ENCODE measurements around the gene RASGEF1B. TPM values are rescaled to one million over a fixed set of nuclear protein-coding genes. Genes with fewer than 3 reads are reported as not detected.

The RASGEF1B gene
- total and polyA plus RNA-seq, 4 experiments from 2014 or later, result 2.2 to 9.4 (median 6.6) TPM

DNA sequence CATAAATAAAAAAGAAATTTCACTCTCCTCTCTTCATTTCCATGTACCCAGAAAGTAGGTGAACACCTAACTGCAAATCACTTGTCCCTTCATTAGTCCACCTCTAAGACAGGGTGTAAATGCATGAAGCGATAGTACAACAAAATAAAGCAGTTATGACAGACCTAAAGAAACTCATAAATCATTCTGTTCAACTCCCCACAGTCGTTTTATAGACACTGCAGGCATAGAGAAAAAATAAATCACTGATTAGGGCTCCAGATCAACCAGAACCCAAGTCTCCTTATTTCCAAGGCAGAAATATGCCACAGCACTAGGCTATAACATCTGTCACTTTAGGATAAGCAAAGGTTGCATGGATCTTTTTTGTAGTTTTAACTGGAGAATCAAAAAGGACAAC, 3.0 kb downstream of the RASGEF1B start:
- Histone ChIP-seq H3K4me3 (ENCODE audit: low read length in 2 of 2) (no peak overlapping the region), H3K27ac (ENCODE audit: low read depth, low read length) (no peak overlapping the region), H3K27me3 (ENCODE audit: insufficient read depth, low read length) (no peaks in the 10 kb centered on the region), H3K9me3 (ENCODE audit: control insufficient read depth in 1 of 2, low read length in 2 of 2) (no peaks in the 10 kb centered on the region), H3K36me3 (ENCODE audit: insufficient read depth, low read length) (no peaks in the 10 kb centered on the region), H3K4me1 (ENCODE audit: insufficient read depth, low read length) (peaks cover 22% of the 10 kb centered on the region)
- Mint-ChIP-seq H3K9me3 (no peaks in the 10 kb centered on the region), H3K4me1 (peaks cover 25 to 47% (median 37%) of the 10 kb centered on the region in 4 donors), H3K27me3 (no peaks in the 10 kb centered on the region), H3K27ac (peak overlapping the region in 2 of 7 donors; percentile 2 to 38), H3K36me3 (peaks cover 0 to 7% of the 10 kb centered on the region in 2 donors), H3K4me3 (peak overlapping the region in 1 of 8 donors; percentile 1)
- CTCF ChIA-PET (ENCODE audit: partially characterized antibody), result interaction anchor here (0.9 to 11.4 kb wide), 7 partner anchors 22 to 802 kb away, joined by 4 to 249 read pairs (median 7); no protein-coding TSS in a partner anchor
- no peak for DNase-seq
- intact Hi-C loops (cut with micrococcal nuclease), result no loop called here
- POLR2A ChIA-PET (ENCODE audit: partially characterized antibody), result interaction anchor here (1.7 kb wide), 1 partner anchor 376 kb away, joined by 13 read pairs; no protein-coding TSS in a partner anchor

DNA sequence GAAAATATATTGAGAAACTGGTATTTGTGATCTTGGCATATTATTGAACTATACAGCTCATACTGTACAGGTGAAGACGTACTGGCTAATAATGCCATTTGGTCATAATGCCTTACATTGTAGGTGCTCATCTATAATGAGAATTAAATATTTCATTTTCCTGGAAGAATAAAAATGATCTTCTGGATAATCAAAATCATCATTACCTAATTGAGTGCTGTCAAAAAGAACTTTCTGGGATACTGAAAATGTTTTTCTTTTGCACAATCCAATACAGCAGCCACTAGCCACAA, 4.1 kb downstream of the RASGEF1B start:
- DNase-seq, result no peak
- H3K9me3 Mint-ChIP-seq, result no peaks in the 10 kb centered on the region
- Histone ChIP-seq H3K9me3 (ENCODE audit: control insufficient read depth in 1 of 2, low read length in 2 of 2) (no peaks in the 10 kb centered on the region), H3K27me3 (ENCODE audit: insufficient read depth, low read length) (no peaks in the 10 kb centered on the region), H3K4me1 (ENCODE audit: insufficient read depth, low read length) (peaks cover 17% of the 10 kb centered on the region), H3K27ac (ENCODE audit: low read depth, low read length) (no peak overlapping the region), H3K4me3 (ENCODE audit: low read length in 2 of 2) (no peak overlapping the region), H3K36me3 (ENCODE audit: insufficient read depth, low read length) (no peaks in the 10 kb centered on the region)
- H3K4me1 Mint-ChIP-seq, result peaks cover 22 to 43% (median 33%) of the 10 kb centered on the region in 4 donors
- ChIA-PET CTCF (ENCODE audit: partially characterized antibody) (interaction anchor here (0.7 to 11.4 kb wide), 47 partner anchors 10 to 892 kb away, joined by 3 to 249 read pairs (median 5); no protein-coding TSS in a partner anchor), POLR2A (ENCODE audit: partially characterized antibody) (interaction anchor here (1.2 to 1.7 kb wide), 2 partner anchors 377 to 801 kb away, joined by 7 to 13 read pairs; no protein-coding TSS in a partner anchor)
- H3K27me3 Mint-ChIP-seq, result no peaks in the 10 kb centered on the region
- H3K27ac Mint-ChIP-seq, result peak overlapping the region in 3 of 7 donors; percentile 1 to 17 (median 8)
- intact Hi-C loops (cut with micrococcal nuclease), result loop anchor here (1.0 kb wide), 5 partner anchors 61 to 801 kb away; no protein-coding TSS in a partner anchor
- H3K36me3 Mint-ChIP-seq, result peaks cover 0 to 7% of the 10 kb centered on the region in 2 donors
- H3K4me3 Mint-ChIP-seq, result no peak overlapping the region

DNA sequence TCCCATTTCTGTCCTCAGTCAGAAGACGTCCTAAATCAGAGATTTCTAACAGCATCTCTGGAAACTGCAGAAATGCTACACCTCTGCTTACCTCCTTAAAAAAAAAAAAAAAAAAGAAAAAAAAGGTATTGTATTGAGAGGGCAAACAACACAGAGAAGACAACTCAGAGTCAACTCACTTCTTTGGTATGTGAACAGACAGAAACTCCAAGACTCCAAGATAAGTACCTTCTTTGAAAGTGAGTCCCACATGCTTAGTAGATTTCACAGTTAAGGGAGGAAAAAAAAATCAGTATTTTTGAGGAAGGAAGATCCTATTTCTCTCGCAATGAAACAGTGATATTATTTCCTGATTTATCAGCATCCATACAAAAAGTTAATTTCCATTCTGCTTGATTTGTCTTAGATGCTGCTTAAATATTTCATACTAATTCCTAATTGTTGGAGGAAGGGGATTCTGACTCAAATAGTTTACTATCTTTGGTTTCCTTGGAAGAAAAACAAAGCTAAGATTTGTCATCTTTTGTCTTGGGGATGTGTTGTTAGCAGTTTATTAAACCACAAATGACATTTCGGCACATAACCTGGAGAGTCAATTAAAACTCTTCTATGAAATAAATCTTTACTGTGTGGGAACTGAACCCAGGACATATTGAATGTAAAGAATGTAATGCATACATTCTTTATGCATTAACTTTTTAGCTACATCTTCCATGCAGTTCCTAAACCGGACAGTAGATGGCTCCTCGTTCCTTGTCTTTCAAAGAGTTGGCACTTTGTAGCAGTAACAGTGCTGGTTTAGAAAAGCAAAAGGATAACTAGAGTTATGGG, 4.7 kb downstream of the RASGEF1B start:
- Histone ChIP-seq H3K4me3 (ENCODE audit: low read length in 2 of 2) (no peak overlapping the region), H3K4me1 (ENCODE audit: insufficient read depth, low read length) (peaks cover 12% of the 10 kb centered on the region), H3K9me3 (ENCODE audit: control insufficient read depth in 1 of 2, low read length in 2 of 2) (no peaks in the 10 kb centered on the region), H3K36me3 (ENCODE audit: insufficient read depth, low read length) (no peaks in the 10 kb centered on the region), H3K27ac (ENCODE audit: low read depth, low read length) (no peak overlapping the region), H3K27me3 (ENCODE audit: insufficient read depth, low read length) (no peaks in the 10 kb centered on the region)
- CTCF ChIA-PET (ENCODE audit: partially characterized antibody), result interaction anchor here (0.6 to 11.4 kb wide), 51 partner anchors 9 to 893 kb away, joined by 3 to 249 read pairs (median 4); no protein-coding TSS in a partner anchor
- Mint-ChIP-seq H3K36me3 (peaks cover 0 to 5% of the 10 kb centered on the region in 2 donors), H3K27me3 (no peaks in the 10 kb centered on the region), H3K27ac (peak overlapping the region in 3 of 7 donors; percentile 1 to 17 (median 8)), H3K9me3 (no peaks in the 10 kb centered on the region), H3K4me3 (no peak overlapping the region), H3K4me1 (peaks cover 20 to 43% (median 32%) of the 10 kb centered on the region in 4 donors)
- intact Hi-C loops (cut with micrococcal nuclease), result loop anchor here (1.0 kb wide), 5 partner anchors 61 to 801 kb away; no protein-coding TSS in a partner anchor
- POLR2A ChIA-PET (ENCODE audit: partially characterized antibody), result interaction anchor here (1.2 to 1.7 kb wide), 2 partner anchors 377 to 801 kb away, joined by 7 to 13 read pairs; no protein-coding TSS in a partner anchor
- DNase-seq, result peak; percentile 72 to 79 (median 76)

DNA sequence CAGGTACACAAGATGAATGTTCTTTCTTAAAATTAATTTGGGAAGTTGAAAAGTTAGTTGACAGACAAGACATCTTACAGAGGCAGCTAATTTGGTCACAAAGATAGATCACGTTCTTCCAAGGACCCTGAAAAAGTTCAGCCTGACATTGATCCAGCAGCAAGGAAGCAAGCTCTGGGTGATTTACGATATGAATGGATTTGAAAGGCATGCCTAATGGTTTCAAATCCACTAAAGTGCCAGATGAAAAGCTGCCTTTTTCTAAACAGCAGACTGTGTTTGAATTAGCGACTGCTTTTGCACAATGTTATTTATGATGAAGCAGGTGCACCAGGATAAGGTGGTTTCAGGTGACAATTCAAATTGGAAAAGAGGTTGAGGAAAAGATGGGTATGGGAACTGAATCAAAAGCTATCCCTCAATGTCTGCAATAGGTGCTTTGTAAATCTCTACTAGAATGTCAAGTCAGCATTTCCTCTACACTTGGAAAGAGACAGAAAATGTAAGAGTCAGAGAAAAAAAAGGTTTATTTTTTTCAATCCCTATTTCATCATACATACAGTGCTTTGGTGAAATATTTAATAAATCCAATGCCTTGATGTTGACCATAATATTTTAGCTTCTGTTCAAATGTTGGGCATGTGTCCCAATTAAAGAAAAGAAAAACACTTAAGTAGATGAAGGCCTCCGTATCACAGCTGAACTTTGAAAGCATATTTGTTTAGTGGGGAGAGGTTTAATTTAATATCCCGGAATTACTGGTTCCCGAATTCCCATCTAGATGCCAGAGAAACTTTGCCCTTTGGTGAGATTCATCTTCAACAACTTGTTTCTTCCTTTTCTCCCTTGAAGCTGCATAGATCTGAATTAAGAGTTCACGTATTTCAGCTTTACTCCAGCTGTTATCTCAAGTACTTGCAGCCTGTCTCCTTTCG, 6.0 kb downstream of the RASGEF1B start:
- ChIA-PET CTCF (ENCODE audit: partially characterized antibody) (interaction anchor here (0.5 to 11.4 kb wide), 16 partner anchors 10 to 803 kb away, joined by 3 to 249 read pairs (median 4); no protein-coding TSS in a partner anchor), POLR2A (ENCODE audit: partially characterized antibody) (no interaction called here)
- no peaks in the 10 kb centered on the region for H3K27me3 Mint-ChIP-seq
- no peaks in the 10 kb centered on the region for H3K36me3 Mint-ChIP-seq
- peak overlapping the region in 1 of 7 donors; percentile 6 for H3K27ac Mint-ChIP-seq
- intact Hi-C loops (cut with micrococcal nuclease), result no loop called here
- H3K4me1 Mint-ChIP-seq, result peaks cover 21 to 40% (median 31%) of the 10 kb centered on the region in 4 donors
- H3K27ac ChIP-seq (ENCODE audit: low read depth, low read length), result no peak overlapping the region
- H3K9me3 ChIP-seq (ENCODE audit: control insufficient read depth in 1 of 2, low read length in 2 of 2), result no peaks in the 10 kb centered on the region
- H3K9me3 Mint-ChIP-seq, result no peaks in the 10 kb centered on the region
- H3K4me3 ChIP-seq (ENCODE audit: low read length in 2 of 2), result no peak overlapping the region
- no peaks in the 10 kb centered on the region for H3K36me3 ChIP-seq (ENCODE audit: insufficient read depth, low read length)
- DNase-seq, result no peak
- peaks cover 12% of the 10 kb centered on the region for H3K4me1 ChIP-seq (ENCODE audit: insufficient read depth, low read length)
- no peak overlapping the region for H3K4me3 Mint-ChIP-seq
- H3K27me3 ChIP-seq (ENCODE audit: insufficient read depth, low read length), result no peaks in the 10 kb centered on the region

DNA sequence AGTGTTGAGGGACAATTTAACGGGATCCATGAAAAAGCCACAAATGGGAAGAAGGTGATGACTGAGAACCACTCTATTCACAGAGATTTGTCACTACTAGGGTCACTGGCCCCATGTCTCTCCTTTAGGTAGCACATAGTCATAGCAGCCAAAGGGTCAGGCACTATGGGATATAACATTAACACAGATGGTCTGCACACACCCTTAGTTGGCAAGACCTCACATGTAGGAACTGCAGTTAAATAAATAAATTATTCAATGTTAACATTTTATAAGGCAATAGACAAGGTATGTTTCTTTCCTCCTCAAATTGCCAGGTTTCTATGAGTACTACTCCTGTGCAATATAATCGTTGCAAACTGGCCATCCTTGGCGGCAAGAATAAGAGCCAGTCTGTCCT, 10.9 kb downstream of the RASGEF1B start:
- H3K27ac Mint-ChIP-seq, result no peak overlapping the region
- ChIA-PET CTCF (ENCODE audit: partially characterized antibody) (interaction anchor here (0.8 kb wide), 1 partner anchor 384 kb away, joined by 4 read pairs; no protein-coding TSS in a partner anchor), POLR2A (ENCODE audit: partially characterized antibody) (no interaction called here)
- Histone ChIP-seq H3K4me1 (ENCODE audit: insufficient read depth, low read length) (no peaks in the 10 kb centered on the region), H3K27me3 (ENCODE audit: insufficient read depth, low read length) (no peaks in the 10 kb centered on the region), H3K4me3 (ENCODE audit: low read length in 2 of 2) (no peak overlapping the region), H3K27ac (ENCODE audit: low read depth, low read length) (no peak overlapping the region), H3K9me3 (ENCODE audit: control insufficient read depth in 1 of 2, low read length in 2 of 2) (no peaks in the 10 kb centered on the region), H3K36me3 (ENCODE audit: insufficient read depth, low read length) (no peaks in the 10 kb centered on the region)
- H3K4me1 Mint-ChIP-seq, result peaks cover 3 to 20% (median 12%) of the 10 kb centered on the region in 4 donors
- no peak for DNase-seq
- intact Hi-C loops (cut with micrococcal nuclease), result no loop called here
- peaks cover 13 to 31% of the 10 kb centered on the region in 2 donors for H3K36me3 Mint-ChIP-seq
- no peaks in the 10 kb centered on the region for H3K9me3 Mint-ChIP-seq
- H3K27me3 Mint-ChIP-seq, result no peaks in the 10 kb centered on the region
- H3K4me3 Mint-ChIP-seq, result no peak overlapping the region

DNA sequence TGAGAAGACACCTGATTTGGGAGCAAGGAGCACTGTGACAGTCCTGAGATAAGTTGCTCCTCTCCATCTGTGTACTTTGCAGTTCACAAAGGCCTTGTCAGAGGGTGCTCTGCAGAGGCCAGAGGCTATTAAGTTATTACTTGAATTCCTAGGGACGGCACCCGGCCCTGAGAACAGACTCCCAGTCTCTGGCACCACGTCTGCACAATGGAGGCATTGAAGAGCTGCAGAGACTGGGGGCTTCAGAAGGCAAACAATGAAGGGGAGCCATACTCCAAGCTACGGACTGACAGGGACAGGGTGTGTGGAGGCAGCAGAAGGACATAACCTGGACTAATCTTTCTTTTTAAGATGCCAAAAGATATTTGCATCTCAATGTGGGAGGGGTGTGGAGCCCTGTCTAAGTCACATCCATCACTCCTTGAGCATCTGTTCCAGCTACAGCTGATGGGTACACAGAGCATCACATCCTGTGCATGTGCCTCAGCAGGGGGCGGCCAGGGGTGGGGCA, 11.5 kb downstream of the RASGEF1B start:
- H3K27me3 Mint-ChIP-seq, result no peaks in the 10 kb centered on the region
- POLR2A ChIA-PET (ENCODE audit: partially characterized antibody), result no interaction called here
- H3K27me3 ChIP-seq (ENCODE audit: insufficient read depth, low read length), result no peaks in the 10 kb centered on the region
- no peaks in the 10 kb centered on the region for H3K4me1 ChIP-seq (ENCODE audit: insufficient read depth, low read length)
- H3K36me3 Mint-ChIP-seq, result peaks cover 17 to 36% of the 10 kb centered on the region in 2 donors
- CTCF ChIA-PET (ENCODE audit: partially characterized antibody), result interaction anchor here (0.8 kb wide), 1 partner anchor 384 kb away, joined by 4 read pairs; no protein-coding TSS in a partner anchor
- no peak overlapping the region for H3K27ac ChIP-seq (ENCODE audit: low read depth, low read length)
- H3K4me1 Mint-ChIP-seq, result peaks cover 5 to 20% (median 12%) of the 10 kb centered on the region in 4 donors
- no peaks in the 10 kb centered on the region for H3K9me3 ChIP-seq (ENCODE audit: control insufficient read depth in 1 of 2, low read length in 2 of 2)
- H3K4me3 ChIP-seq (ENCODE audit: low read length in 2 of 2), result no peak overlapping the region
- H3K27ac Mint-ChIP-seq, result no peak overlapping the region
- no peak overlapping the region for H3K4me3 Mint-ChIP-seq
- H3K36me3 ChIP-seq (ENCODE audit: insufficient read depth, low read length), result no peaks in the 10 kb centered on the region
- intact Hi-C loops (cut with micrococcal nuclease), result no loop called here
- no peak for DNase-seq
- no peaks in the 10 kb centered on the region for H3K9me3 Mint-ChIP-seq
